GM21528 (cell line): ENCODE measurements around the gene MT3.

Source experiments
- ATAC-seq: cut with Tn5 transposase; IDR thresholded peaks from one replicate; pipeline ENCODE4 v1.9.1; 2021; ENCODE audit warnings: mild to moderate bottlenecking, moderate library complexity; ENCODE audit not compliant: unreplicated experiment, low FRiP score

The MT3 gene

DNA sequence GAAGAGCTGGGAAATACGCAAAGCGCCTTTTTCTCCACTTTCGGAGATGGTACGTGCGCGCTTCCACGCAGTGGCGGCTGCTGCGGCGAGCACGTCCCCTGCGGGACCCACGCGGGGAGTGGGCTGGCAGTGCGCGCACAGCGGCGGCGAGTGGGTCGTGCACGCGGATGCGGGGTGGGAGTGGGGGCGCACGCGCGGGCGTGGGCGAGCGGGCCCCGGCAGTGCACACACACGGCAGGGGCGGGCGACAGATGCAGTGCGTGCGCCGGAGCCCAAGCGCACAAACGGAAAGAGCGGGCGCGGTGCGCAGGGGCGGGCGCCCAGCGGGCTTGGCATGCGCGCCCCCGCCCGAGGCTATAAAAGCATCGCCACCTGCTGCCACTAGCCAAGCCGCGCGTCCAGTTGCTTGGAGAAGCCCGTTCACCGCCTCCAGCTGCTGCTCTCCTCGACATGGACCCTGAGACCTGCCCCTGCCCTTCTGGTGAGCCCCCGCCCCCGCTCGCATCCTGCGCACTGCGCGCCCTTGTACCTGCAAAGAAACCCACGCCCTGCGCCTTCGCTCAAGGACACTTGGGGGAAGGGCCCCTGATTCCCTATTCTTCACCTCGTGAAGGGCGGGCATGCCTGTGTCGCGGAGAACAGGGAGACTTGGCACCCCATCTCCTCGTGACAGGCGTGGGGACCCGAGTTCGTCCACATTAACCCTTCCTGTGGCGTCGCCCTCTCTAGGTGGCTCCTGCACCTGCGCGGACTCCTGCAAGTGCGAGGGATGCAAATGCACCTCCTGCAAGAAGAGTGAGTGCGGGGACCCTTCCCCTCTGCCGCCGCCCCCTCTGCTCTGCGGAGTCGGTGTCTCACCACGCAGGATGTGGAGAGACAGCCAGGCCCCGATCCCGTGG, at the start of gene MT3:
TSS of gene MT3 (plus strand) at position 388 of the 899 bp plus-strand sequence. CDS start at position 451, 63 bp downstream.
- ATAC-seq = no peak

GRCh38 chr16:56539656-56540055, 49.7 kb upstream of the MT3 start:
- no peak for ATAC-seq

DNA sequence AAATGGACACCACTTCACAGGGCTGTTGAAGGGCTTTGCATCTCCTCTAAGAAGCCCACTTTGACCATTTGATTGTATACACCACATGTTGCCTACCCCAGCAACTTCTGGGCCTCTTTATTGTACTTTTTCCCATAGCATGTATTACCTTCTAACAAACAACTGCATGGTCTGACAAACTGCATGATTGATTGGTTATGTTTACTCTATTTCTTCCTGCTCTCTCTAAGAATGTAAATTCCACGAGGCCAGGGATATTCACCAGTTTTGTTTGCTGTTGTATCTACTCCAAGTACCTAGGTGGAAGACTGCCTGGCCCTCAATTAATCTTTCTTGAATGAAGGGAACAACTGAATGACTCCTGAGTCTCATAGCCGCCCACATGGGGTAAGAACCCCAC, 47.3 kb upstream of the MT3 start:
- ATAC-seq = no peak

DNA sequence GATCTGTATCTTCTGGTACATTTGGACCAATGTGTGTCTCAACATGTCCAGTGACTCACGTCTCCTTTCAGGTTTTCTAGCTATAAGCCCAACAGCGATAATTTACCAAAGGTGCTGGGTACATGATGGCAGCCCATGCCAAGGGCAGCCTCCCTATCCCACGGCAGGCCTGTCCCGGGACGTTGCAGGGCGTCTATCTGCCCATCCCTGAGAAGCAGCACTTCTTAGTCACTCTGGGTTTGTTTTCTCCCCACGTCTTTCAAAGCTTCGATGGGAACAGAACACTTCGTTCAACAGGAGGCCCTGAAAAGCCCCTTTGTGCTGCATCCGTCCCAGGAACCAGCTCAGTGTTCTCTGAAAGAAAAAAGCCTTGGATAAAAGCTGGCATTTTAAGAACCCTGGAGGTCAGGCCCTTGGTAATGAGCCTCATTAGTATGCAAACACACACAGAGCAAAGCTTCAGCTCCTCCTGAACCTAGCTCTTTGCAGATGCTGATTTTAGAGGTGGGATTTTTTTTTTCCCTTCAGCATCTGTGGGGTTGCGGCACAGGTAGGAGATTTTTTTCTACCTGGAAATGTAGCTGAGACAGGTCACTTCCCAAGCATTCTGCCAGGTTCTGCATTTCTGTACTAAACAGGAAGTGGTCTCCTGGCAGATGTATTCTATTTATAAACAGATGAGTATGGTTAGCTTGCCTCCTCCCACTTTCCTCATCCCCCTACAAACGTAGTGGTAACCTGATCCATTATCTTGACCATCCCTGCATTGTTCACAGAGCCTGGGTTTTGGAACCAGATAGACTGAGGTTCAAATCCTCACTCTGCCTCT, 42.0 kb upstream of the MT3 start:
- ATAC-seq = no peak

- no peak for ATAC-seq
These were observed 41.3 kb upstream of the MT3 start for GRCh38 chr16:56547949-56548567.

DNA sequence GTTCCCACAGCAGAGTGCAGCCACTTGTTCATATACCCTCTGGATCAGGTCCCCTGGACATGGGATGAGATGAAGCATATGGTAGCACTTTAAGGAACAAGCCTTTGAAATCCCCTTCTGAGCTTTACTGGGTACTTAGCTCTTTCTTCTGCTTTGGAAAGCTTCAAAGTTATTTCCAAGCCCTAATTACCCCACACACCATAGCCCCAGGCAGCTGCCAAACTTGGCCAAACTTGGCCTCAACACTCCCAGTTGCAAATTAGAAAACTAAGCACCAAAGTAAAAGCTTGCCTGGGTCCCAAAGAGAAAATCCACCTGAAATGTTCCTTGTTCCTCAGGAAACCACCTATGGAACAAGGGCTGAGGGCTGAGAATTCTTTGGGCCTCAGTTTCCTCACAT, 40.2 kb upstream of the MT3 start:
- ATAC-seq = no peak

DNA sequence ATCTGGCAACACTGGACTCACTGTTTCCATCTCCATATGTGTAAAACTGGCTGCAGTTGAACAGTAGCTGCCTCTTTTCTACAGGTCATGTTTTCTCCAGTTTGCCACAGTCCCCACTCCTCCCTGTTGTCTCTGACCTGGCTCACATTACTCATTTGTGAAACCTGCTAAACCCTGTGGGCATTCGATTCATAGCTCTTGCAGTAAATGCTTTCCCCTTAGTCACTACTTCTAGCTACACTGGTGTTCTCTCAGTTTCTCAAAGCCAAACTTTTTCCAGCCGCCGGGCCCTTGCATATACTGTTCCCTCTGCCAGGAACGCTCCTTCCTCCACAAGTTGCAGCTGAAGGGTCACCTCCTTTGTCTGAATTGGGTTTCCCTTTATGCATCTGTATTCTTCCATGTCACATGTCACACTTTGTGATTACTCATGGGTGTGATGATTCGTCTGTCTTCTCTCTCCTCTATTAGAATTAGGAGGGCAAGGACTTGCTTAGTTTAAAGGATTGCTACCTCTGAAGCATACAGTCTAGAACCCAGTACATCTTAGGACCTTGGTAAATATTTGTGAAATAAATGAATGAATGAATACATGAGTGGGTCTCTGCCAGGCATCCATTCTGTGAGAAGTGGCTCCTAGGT, 39.5 kb upstream of the MT3 start:
- no peak for ATAC-seq

GRCh38 chr16:56551796-56552738, 37.3 kb upstream of the MT3 start:
- ATAC-seq = no peak

- no peak for ATAC-seq
These were observed 34.9 kb upstream of the MT3 start for GRCh38 chr16:56554441-56554840.

DNA sequence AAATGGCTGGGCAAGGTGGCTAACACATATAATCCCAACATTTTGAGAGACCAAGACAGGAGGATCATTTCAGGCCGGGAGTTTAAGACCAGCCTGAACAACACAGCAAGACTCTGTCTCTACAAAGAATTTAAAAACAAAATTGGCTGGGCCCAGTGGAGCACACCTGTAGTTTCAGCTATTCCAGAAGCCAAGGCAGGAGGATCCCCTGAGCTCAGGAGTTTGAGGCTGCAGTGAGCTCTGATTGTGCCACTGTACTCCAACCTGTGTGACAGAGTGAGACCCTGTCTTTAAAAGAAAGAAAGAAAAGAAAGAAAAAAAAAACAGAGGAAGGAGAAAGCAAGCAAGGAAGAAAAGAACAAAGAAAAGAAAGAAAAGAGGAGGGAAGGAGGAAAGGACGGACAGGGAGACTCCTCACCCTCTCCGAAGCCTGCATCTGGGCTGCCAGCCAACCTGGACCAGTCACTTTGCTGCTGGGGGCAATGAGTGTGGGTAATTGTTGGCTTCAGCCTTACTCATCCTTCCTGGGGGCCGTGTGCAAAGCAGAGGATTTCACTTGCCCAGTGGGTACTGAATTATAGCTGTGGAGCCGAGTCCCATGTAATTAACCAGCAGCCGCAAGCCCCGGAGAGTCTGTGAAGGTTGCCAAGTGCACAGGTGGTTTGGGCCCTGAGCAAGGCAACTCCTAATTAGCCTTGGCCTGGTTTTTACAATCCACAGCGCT, 31.1 kb upstream of the MT3 start:
- ATAC-seq = no peak

- ATAC-seq = no peak
These were observed 30.2 kb upstream of the MT3 start for GRCh38 chr16:56559109-56559508.

DNA sequence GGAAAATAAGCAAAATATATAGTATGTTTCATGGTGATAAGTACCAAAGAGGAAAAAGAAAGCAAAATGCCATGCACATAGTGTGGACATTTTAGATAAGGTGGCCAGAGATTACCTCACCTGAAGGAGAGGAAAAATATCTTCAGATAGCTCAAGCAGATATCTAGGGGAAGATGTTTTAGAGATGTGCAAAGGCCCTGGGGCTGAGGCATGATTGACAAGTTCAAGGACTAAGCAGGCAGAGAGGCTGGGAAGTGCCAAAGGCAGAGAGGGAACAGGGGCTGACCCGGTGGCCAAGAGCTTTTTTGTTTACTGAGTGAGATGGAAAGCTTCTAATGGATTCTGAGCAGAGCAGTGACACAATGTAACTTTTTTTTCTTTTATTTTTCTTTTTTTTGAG, 28.9 kb upstream of the MT3 start:
- ATAC-seq = no peak

DNA sequence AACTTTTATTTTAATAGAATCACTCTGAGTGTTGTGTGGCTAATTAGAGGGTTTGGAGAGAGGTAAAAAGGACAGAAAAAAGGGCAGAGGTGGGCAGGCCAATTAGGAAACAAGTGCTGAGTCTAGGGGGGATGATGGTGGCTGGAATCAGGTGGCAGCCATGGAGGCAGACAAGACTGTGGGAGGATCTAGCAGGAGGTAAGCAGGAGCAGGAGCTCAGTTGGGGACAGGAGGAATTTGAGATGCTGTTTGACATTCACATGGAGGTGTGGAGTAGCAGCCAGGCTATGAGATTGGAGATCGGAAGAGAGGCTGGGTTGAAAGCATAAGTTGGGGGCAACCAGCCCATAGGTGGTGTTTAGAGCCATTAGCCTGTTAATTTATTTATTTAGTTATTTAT, 28.2 kb upstream of the MT3 start:
- no peak for ATAC-seq

- no peak for ATAC-seq
These were observed 24.4 kb upstream of the MT3 start, which contains the start of gene MT4 for GRCh38 chr16:56564793-56565477. MT4 (plus strand) TSS chr16:56565073; CDS start chr16:56565129, 56 bp downstream.

- no peak for ATAC-seq
These were observed 19.4 kb upstream of the MT3 start for GRCh38 chr16:56569971-56570370.

DNA sequence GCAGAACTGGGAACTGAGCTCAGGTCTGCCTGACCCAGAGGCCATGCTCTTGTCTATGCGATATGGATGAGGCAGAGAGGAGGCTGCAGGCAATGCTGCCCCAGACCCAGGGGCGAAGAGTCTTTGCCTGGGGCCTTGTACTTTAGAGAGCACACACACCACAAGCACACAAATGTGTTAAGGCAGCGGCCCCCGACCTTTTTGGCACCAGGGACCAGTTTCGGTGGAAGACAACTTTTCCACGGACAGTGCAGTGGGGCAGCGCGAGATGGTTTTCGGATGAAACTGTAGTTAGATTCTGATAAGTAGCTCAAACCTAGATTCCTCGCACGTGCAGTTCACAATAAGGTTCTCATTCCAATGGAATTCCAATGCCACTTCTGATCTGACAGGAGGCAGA, 17.8 kb upstream of the MT3 start:
- no peak for ATAC-seq

DNA sequence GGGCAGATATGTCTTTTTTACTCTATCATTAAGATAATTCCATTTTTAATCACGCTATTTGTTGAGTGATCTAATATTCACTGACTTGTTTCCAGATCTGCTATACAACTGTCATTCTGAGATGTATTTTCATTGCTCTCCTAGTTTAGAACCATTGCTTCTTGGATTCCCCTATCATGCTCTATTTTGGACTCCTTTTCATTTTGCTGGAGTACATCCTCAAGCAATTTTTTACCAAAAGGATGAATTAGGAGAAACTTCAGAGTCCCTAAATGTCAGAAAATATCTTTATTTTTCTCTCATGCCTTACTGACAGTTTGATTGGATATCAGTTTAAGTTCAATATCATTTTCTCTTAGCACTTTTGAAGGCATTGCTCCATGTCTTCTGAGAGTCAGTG, 14.7 kb upstream of the MT3 start:
- ATAC-seq = no peak

GRCh38 chr16:56576585-56577299, 12.6 kb upstream of the MT3 start:
- ATAC-seq = no peak
